ENCODE measurements around the gene COX19. TPM values are rescaled to one million over a fixed set of nuclear protein-coding genes. Genes with fewer than 3 reads are reported as not detected.

Gene COX19
- total RNA-seq, 1 donor from 2014 or later: 9.4 TPM

DNA sequence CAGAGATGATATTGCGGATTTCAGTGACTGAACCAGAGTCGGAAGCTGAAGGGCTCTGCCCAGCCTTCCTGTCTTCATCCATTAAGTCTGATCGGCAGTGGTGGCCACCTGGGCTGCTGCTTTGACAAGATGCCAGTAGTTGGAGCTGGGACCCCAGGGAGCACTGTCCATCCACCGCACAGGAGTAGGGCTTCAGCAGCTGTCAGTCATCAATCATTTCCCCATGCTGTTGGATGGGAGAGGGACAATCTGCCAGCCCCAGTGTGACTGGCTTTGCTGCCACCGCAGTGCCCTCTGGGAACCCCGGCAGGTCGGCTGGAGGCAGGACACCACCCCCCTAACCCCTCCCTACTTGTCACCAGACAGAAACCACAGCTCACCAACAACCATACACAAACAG is 46.0 kb upstream of the COX19 start:
- H3K9me3 ChIP-seq: no peaks in the 10 kb centered on the region
- no peak for ATAC-seq
- H3K4me3 ChIP-seq: no peak overlapping the region
- TF ChIP-seq, protein P1, sequence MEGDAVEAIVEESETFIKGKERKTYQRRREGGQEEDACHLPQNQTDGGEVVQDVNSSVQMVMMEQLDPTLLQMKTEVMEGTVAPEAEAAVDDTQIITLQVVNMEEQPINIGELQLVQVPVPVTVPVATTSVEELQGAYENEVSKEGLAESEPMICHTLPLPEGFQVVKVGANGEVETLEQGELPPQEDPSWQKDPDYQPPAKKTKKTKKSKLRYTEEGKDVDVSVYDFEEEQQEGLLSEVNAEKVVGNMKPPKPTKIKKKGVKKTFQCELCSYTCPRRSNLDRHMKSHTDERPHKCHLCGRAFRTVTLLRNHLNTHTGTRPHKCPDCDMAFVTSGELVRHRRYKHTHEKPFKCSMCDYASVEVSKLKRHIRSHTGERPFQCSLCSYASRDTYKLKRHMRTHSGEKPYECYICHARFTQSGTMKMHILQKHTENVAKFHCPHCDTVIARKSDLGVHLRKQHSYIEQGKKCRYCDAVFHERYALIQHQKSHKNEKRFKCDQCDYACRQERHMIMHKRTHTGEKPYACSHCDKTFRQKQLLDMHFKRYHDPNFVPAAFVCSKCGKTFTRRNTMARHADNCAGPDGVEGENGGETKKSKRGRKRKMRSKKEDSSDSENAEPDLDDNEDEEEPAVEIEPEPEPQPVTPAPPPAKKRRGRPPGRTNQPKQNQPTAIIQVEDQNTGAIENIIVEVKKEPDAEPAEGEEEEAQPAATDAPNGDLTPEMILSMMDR (IDR thresholded peaks at IDR 0.05): no peak
- H3K27me3 ChIP-seq: no peaks in the 10 kb centered on the region
- intact Hi-C loops (cut with DNase I): no loop called here
- no peak overlapping the region for H3K27ac ChIP-seq
- peaks cover 5% of the 10 kb centered on the region for H3K4me1 ChIP-seq
- no peak for DNase-seq
- peaks cover 19% of the 10 kb centered on the region for H3K36me3 ChIP-seq

GRCh38 chr7:1020849-1021251 is 45.5 kb upstream of the COX19 start:
- Histone ChIP-seq H3K27me3 (no peaks in the 10 kb centered on the region), H3K27ac (no peak overlapping the region), H3K36me3 (peaks cover 15% of the 10 kb centered on the region), H3K4me1 (peaks cover 5% of the 10 kb centered on the region), H3K9me3 (no peaks in the 10 kb centered on the region), H3K4me3 (no peak overlapping the region)
- no peak for DNase-seq
- no peak for ATAC-seq
- TF ChIP-seq, protein P1 (IDR thresholded peaks at IDR 0.05): peak; percentile 25
- intact Hi-C loops (cut with DNase I): no loop called here

DNA sequence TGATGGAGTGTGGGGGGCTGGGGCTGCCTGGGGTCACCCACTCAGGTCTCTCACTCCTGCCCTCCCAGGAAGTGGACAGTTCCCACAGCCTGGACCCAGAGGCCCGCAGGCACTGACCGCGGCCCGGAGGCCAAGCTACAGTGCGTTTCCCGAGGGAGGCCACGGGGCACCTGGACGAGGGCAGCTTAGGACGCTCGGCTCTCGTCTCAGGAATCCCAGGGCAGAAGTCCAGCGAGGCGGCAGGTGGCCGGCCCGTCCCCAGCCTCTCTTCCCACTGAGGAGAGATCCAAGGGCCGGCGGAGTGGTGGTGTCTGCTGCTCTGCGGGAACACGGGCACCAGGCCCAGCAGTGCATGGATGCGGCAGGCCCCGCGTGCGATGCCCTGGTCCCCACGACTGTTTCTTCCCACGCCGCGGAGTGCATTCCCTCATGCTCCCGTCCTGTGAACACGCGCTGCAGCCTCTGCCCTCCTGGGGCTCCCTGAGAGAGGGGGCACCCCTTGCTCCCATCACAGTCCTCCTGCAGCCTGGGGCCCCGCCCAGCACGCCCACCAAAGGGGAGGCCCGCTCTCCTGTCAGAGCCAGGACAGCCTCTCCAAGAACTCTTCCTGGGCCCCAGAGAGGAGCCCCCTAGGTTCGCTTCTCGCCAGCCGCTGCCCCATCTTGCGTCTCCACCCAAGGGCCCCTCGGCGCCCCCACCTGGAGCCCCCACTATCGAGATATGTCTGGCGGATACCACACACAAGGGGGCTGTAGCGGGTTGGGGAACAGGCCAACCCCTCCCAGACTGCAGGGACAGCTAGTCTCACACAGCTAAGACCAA is 44.7 kb upstream of the COX19 start:
- peaks cover 7% of the 10 kb centered on the region for H3K36me3 ChIP-seq
- no peak for DNase-seq
- H3K27me3 ChIP-seq: no peaks in the 10 kb centered on the region
- H3K4me3 ChIP-seq: no peak overlapping the region
- intact Hi-C loops (cut with DNase I): no loop called here
- no peaks in the 10 kb centered on the region for H3K9me3 ChIP-seq
- no peak overlapping the region for H3K27ac ChIP-seq
- no peak for ATAC-seq
- TF ChIP-seq, protein P1 (IDR thresholded peaks at IDR 0.05): no peak
- peaks cover 5% of the 10 kb centered on the region for H3K4me1 ChIP-seq

DNA sequence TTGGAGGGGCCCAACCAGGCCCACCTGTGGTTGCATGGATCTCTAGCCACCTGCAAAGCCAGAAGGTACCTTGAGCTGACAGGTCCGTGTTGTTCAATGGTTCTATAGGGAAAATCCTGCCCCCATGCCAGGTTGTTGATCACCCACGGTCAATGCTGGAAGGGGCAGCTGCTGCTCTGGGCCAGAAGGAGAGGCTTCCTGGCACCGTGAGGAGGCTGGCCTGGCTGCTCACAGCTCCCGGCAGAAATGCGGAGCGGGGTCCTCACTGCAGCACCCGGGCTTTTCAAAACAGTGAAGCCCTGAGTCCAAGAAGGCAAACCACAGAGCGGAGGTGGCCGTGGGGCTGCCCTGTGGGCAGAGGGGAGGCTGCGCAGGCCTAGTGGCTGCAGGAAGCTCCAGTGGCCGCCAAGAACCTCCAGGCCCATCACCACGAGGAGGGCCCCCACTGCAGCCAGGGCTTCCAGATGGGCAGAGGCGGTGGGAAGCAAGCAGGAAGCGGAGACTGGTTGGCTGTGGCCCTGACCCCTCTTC is 44.0 kb upstream of the COX19 start:
- DNase-seq (no peak), ATAC-seq (no peak)
- Histone ChIP-seq H3K27me3 (no peaks in the 10 kb centered on the region), H3K4me3 (no peak overlapping the region), H3K36me3 (peaks cover 5% of the 10 kb centered on the region), H3K9me3 (no peaks in the 10 kb centered on the region), H3K27ac (no peak overlapping the region), H3K4me1 (peaks cover under 1% of the 10 kb centered on the region)
- intact Hi-C loops (cut with DNase I): no loop called here
- TF ChIP-seq, protein P1 (IDR thresholded peaks at IDR 0.05): no peak

DNA sequence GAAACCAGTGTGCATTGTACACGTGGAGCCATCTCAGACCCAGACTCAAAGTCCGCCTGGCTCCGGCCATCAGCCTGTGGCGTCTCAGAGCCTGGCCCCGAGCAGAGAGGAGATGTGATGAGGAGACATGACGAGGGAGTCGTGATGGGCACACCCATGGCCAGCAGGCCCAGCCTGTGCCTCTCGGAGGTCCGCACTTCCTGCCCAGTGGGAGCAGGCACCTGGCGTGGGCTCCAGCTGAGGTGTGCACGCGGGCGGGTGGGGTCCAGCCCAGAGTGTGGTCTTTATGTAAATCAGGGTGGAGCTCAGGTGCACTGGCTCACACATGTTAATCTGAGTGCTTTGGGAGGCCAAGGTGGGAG is 43.0 kb upstream of the COX19 start:
- intact Hi-C loops (cut with DNase I): no loop called here
- Histone ChIP-seq H3K27ac (no peak overlapping the region), H3K9me3 (no peaks in the 10 kb centered on the region), H3K36me3 (peaks cover 5% of the 10 kb centered on the region), H3K4me3 (no peak overlapping the region), H3K4me1 (no peaks in the 10 kb centered on the region), H3K27me3 (no peaks in the 10 kb centered on the region)
- DNase-seq (no peak), ATAC-seq (no peak)
- TF ChIP-seq, protein P1 (IDR thresholded peaks at IDR 0.05): no peak

Data from upper lobe of right lung (tissue), 1 donor.